ENCODE results near the gene SOWAHA.

Gene SOWAHA

GRCh38 chr5:132825033-132825833 is 12.1 kb downstream of the SOWAHA start:
- no peaks in the 10 kb centered on the region for H3F3A ChIP-seq (ENCODE audit: insufficient read depth, low read length)
- H3K9me2 ChIP-seq (replicated peaks; ENCODE audit: insufficient read depth, low read length) = no peaks in the 10 kb centered on the region
- H3K79me2 ChIP-seq (ENCODE audit: low read length) = peaks cover 5% of the 10 kb centered on the region
- H3K36me3 ChIP-seq (replicated peaks; ENCODE audit: insufficient read depth, low read length) = no peaks in the 10 kb centered on the region
- H3K4me2 ChIP-seq (ENCODE audit: low read depth, low read length) = no peak overlapping the region
- no peaks in the 10 kb centered on the region for H4K20me1 ChIP-seq (ENCODE audit: insufficient read depth, low read length)
- no peak overlapping the region for H3K9ac ChIP-seq (ENCODE audit: low read length)
- no peak overlapping the region for H3K27ac ChIP-seq (ENCODE audit: low read length)
- no peak for DNase-seq
- no peaks in the 10 kb centered on the region for H3K4me1 ChIP-seq (ENCODE audit: low read length)
- no peak overlapping the region for H3K4me3 ChIP-seq (ENCODE audit: low read length)
- H3K9me3 ChIP-seq (replicated peaks; ENCODE audit: insufficient read depth, low read length) = no peaks in the 10 kb centered on the region
- no peaks in the 10 kb centered on the region for H3K27me3 ChIP-seq (replicated peaks; ENCODE audit: insufficient read depth, low read length)
- H2AFZ ChIP-seq (ENCODE audit: low read length) = no peak overlapping the region
- TF ChIP-seq CTCF (IDR thresholded peaks at IDR 0.05; ENCODE audit: low read length) (no peak), EZH2 (optimal IDR thresholded peaks at IDR 0.05; ENCODE audit: low read depth, low read length) (no peak), EZH2phosphoT487 (IDR thresholded peaks at IDR 0.05; ENCODE audit: low read length) (no peak)

DNA sequence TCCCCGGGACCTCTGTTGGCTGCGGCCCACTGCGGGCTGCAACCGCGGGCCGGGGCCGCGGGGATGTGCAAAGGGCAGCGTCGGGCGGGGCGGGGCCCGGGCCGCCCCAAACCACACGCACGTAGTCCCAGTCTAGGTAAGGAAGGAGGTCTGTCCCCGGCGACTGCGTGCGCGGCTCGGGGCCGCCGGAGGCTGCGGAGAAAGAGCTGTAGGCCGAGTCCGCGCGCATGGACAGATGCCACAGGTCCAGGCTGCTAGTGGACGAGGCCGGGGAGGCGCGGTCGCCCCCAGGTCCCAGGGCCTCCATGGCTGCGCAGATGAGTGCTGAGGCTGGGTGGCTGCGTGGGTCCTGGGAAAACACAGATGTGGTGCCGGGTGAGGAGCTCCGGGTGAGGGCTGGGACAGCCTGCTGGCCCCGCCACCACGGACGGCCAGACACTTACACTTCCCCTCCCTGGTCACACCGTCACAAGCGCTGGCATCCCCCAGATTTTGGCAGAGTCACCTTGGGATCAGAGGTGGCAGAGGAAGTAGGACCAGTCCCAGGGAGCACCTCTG is 12.8 kb downstream of the SOWAHA start:
- Histone ChIP-seq H2AFZ (ENCODE audit: low read length) (no peak overlapping the region), H3K4me3 (ENCODE audit: low read length) (no peak overlapping the region), H3K79me2 (ENCODE audit: low read length) (peaks cover 5% of the 10 kb centered on the region), H3K4me1 (ENCODE audit: low read length) (no peaks in the 10 kb centered on the region), H3K36me3 (replicated peaks; ENCODE audit: insufficient read depth, low read length) (no peaks in the 10 kb centered on the region), H3F3A (ENCODE audit: insufficient read depth, low read length) (no peaks in the 10 kb centered on the region), H3K4me2 (ENCODE audit: low read depth, low read length) (no peak overlapping the region), H3K27me3 (replicated peaks; ENCODE audit: insufficient read depth, low read length) (no peaks in the 10 kb centered on the region), H3K9me2 (replicated peaks; ENCODE audit: insufficient read depth, low read length) (no peaks in the 10 kb centered on the region), H4K20me1 (ENCODE audit: insufficient read depth, low read length) (no peaks in the 10 kb centered on the region), H3K9ac (ENCODE audit: low read length) (no peak overlapping the region), H3K9me3 (replicated peaks; ENCODE audit: insufficient read depth, low read length) (no peaks in the 10 kb centered on the region), H3K27ac (ENCODE audit: low read length) (no peak overlapping the region)
- DNase-seq = no peak
- TF ChIP-seq EZH2 (optimal IDR thresholded peaks at IDR 0.05; ENCODE audit: low read depth, low read length) = no peak
- no peak for TF ChIP-seq EZH2phosphoT487 (IDR thresholded peaks at IDR 0.05; ENCODE audit: low read length)
- TF ChIP-seq CTCF (IDR thresholded peaks at IDR 0.05; ENCODE audit: low read length) = no peak

DNA sequence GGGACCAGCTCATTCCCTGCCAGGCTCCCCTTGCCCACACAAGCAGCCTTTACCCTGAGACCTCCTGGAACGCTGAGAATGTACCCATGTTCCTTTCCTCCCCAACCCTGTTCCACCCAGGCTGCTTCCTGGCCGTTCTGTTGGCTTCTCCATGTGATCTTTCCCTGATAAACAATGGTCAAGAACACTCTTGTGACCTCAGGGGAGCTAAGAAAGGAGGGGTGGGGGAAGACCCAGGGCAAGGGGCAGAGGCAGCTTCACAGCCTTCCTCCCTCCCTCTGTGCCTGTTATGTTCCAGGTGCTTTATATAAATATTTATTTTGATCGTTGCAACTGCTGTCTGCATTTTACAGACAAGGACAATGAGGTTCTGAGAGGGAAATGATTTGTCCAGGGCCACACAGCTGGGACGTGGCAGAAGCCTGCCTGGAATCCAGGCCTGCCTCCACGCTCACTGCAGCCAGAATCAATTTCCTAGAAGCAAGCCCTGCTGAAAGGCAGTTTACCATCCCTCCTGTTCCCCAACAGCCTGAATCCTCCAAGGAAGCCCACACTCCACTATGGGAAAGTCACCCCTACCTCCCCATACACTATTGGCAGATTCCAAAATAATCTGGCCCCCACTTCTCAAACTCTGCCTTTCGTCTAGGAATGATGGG is 13.5 kb downstream of the SOWAHA start:
- H3K79me2 ChIP-seq (ENCODE audit: low read length) = peaks cover 5% of the 10 kb centered on the region

More for the DNA sequence above, 13.5 kb downstream of the SOWAHA start:
- Histone ChIP-seq H3K9ac (ENCODE audit: low read length) (no peak overlapping the region), H3K36me3 (replicated peaks; ENCODE audit: insufficient read depth, low read length) (no peaks in the 10 kb centered on the region), H3K4me1 (ENCODE audit: low read length) (no peaks in the 10 kb centered on the region), H3K27me3 (replicated peaks; ENCODE audit: insufficient read depth, low read length) (no peaks in the 10 kb centered on the region), H2AFZ (ENCODE audit: low read length) (no peak overlapping the region), H3K4me3 (ENCODE audit: low read length) (no peak overlapping the region), H3K9me3 (replicated peaks; ENCODE audit: insufficient read depth, low read length) (no peaks in the 10 kb centered on the region), H3K4me2 (ENCODE audit: low read depth, low read length) (no peak overlapping the region), H3K27ac (ENCODE audit: low read length) (no peak overlapping the region), H3K9me2 (replicated peaks; ENCODE audit: insufficient read depth, low read length) (no peaks in the 10 kb centered on the region), H4K20me1 (ENCODE audit: insufficient read depth, low read length) (no peaks in the 10 kb centered on the region), H3F3A (ENCODE audit: insufficient read depth, low read length) (no peaks in the 10 kb centered on the region)
- DNase-seq = no peak
- TF ChIP-seq EZH2 (optimal IDR thresholded peaks at IDR 0.05; ENCODE audit: low read depth, low read length) = no peak
- TF ChIP-seq EZH2phosphoT487 (IDR thresholded peaks at IDR 0.05; ENCODE audit: low read length) = no peak
- TF ChIP-seq CTCF (IDR thresholded peaks at IDR 0.05; ENCODE audit: low read length) = no peak
